HL-60/S4 (cell line): ENCODE data around the gene SOD3.

ENCODE experiments used
- in situ Hi-C: fragments of 300-500 bp; cut with MboI; formaldehyde crosslinking; loops from 2 replicates; pipeline ENCODE4 v1.14.3; 2022; ENCODE audit warnings: low sequenced_read_pairs

Gene SOD3

GRCh38 chr4:24801136-24801855 lies 5.9 kb downstream of the SOD3 start:
- in situ Hi-C loops, result no loop called here

- in situ Hi-C loops, result no loop called here
Observed at GRCh38 chr4:24802648-24803047, 7.3 kb downstream of the SOD3 start.

GRCh38 chr4:24805067-24805466 lies 9.7 kb downstream of the SOD3 start:
- in situ Hi-C loops, result no loop called here

- in situ Hi-C loops, result no loop called here
Observed at GRCh38 chr4:24805566-24805965, 10.2 kb downstream of the SOD3 start.

- in situ Hi-C loops, result no loop called here
Observed at GRCh38 chr4:24806206-24806990, 11.0 kb downstream of the SOD3 start.

GRCh38 chr4:24807611-24808010 lies 12.2 kb downstream of the SOD3 start:
- in situ Hi-C loops, result no loop called here

- in situ Hi-C loops, result no loop called here
Observed at GRCh38 chr4:24808261-24808660, 12.9 kb downstream of the SOD3 start.

- in situ Hi-C loops, result no loop called here
Observed at GRCh38 chr4:24808955-24809354, 13.6 kb downstream of the SOD3 start.

GRCh38 chr4:24809376-24809775 lies 14.0 kb downstream of the SOD3 start:
- in situ Hi-C loops, result no loop called here

- in situ Hi-C loops, result no loop called here
Observed at GRCh38 chr4:24809815-24810405, 14.5 kb downstream of the SOD3 start.

- in situ Hi-C loops, result no loop called here
Observed at GRCh38 chr4:24810871-24811631, 15.7 kb downstream of the SOD3 start.

GRCh38 chr4:24813732-24814131 lies 18.4 kb downstream of the SOD3 start:
- in situ Hi-C loops, result no loop called here

GRCh38 chr4:24816797-24817196 lies 21.4 kb downstream of the SOD3 start:
- in situ Hi-C loops, result no loop called here

GRCh38 chr4:24820541-24820940 lies 25.2 kb downstream of the SOD3 start:
- in situ Hi-C loops, result no loop called here

GRCh38 chr4:24824720-24825119 lies 29.3 kb downstream of the SOD3 start:
- in situ Hi-C loops, result no loop called here

GRCh38 chr4:24831637-24832036 lies 36.3 kb downstream of the SOD3 start:
- in situ Hi-C loops, result no loop called here

- in situ Hi-C loops, result no loop called here
Observed at GRCh38 chr4:24835696-24836095, 40.3 kb downstream of the SOD3 start.

GRCh38 chr4:24836661-24837242 lies 41.4 kb downstream of the SOD3 start:
- in situ Hi-C loops, result no loop called here

GRCh38 chr4:24837336-24837735 lies 42.0 kb downstream of the SOD3 start:
- in situ Hi-C loops, result no loop called here

GRCh38 chr4:24837781-24838180 lies 42.4 kb downstream of the SOD3 start:
- in situ Hi-C loops, result no loop called here

- in situ Hi-C loops, result no loop called here
Observed at GRCh38 chr4:24840362-24840761, 45.0 kb downstream of the SOD3 start.
